NK-92 (cell line): ENCODE results near the gene SUMF2.
"Not testable (repeated sequence)": the region's sequence is repeated elsewhere in the genome, so short reads cannot be mapped to it uniquely, and the experiment has no call there.

Experiments
- DNase-seq: peaks from one replicate; lab custom pipeline; 2025; ENCODE audit not compliant: unreplicated experiment; lab: John Stamatoyannopoulos, UW

SUMF2 gene

GRCh38 chr7:56062382-56062781 is 1.7 kb upstream of the SUMF2 start:
- no peak for DNase-seq

DNA sequence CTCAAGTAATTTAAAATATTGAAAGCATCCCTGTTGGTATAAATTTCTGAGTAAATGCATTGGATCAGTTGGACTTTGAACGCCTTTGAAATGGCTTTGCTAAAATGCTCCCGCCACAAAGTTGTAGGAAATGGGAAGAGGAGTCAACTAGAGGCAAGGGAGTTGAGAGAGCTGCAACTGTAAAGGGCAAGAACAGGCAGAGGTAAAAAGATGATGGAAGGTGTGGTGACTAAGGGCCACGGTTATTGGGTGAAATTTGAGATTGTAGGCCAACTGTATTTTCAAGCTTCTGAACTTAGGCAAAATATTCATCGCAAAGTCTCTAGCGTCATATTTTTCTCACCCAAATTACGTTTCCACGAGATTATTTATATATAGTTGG is 595 bp upstream of the SUMF2 start:
- no peak for DNase-seq

- not testable (repeated sequence) for DNase-seq
Measured at GRCh38 chr7:56066376-56066775, 2.3 kb downstream of the SUMF2 start.

DNA sequence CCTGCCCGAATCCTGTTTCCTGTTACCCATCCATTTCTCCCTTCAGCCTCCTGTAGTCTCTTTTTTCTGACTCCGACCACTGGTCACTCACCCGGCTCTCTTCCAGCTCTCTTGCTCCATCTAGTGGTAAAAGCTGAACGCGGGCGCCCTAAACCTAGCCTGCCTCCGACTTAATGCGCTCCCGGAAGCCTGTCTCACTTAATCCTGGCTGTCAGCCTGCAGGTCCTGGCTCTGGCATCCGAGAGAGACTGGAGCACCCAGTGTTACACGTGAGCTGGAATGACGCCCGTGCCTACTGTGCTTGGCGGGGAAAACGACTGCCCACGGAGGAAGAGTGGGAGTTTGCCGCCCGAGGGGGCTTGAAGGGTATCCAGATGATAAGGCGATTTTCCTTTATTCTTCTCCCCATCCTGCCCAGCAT is 10.3 kb downstream of the SUMF2 start:
- no peak for DNase-seq

- DNase-seq, result no peak
Measured at GRCh38 chr7:56077681-56078080, 13.6 kb downstream of the SUMF2 start.

- DNase-seq, result no peak
Measured at GRCh38 chr7:56078196-56078595, 14.1 kb downstream of the SUMF2 start.

DNA sequence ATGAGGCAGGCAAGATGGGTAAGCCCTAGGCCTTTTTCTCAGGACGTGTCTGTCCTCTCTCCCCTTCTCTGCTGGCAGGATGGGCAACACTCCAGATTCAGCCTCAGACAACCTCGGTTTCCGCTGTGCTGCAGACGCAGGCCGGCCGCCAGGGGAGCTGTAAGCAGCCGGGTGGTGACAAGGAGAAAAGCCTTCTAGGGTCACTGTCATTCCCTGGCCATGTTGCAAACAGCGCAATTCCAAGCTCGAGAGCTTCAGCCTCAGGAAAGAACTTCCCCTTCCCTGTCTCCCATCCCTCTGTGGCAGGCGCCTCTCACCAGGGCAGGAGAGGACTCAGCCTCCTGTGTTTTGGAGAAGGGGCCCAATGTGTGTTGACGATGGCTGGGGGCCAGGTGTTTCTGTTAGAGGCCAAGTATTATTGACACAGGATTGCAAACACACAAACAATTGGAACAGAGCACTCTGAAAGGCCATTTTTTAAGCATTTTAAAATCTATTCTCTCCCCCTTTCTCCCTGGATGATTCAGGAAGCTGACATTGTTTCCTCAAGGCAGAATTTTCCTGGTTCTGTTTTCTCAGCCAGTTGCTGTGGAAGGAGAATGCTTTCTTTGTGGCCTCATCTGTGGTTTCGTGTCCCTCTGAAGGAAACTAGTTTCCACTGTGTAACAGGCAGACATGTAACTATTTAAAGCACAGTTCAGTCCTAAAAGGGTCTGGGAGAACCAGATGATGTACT is 15.5 kb downstream of the SUMF2 start:
- no peak for DNase-seq

- DNase-seq, result not testable (repeated sequence)
Measured at GRCh38 chr7:56080726-56081435, 16.8 kb downstream of the SUMF2 start.

DNA sequence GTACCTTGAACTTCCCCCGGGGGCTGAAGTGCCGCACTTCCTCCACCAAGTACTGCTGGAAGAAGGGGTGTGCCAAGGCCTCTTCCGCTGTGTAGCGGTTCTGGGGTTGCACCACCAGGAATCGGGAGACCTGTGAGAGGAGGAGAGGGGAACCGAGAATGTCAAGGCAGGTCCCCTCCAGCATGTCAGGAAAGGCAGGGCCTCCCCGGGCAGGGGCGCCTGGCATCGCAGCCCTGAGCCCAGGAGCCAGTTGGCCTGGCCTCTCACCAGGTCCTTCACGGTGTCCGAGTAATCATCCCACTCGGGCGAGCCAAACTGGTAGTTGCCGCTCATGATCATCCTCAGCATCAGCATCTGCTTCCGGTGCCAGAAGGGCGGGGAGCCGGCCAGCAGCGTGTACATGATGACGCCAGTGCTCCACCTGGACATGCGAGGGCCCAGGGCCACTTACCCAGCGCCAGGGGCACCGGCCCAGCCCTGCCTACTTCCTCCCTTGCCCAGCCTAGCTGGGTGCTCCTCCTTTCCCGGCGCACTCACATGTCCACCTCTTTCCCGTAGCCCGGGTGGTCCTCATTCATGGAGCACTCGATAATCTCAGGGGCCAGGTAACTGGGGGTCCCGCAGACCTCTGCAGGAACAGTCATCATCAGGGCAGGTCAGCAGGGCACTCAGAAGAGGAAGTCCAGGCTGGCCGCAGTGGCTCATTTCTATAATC is 17.7 kb downstream of the SUMF2 start:
- no peak for DNase-seq

GRCh38 chr7:56083150-56083785 is 19.2 kb downstream of the SUMF2 start:
- no peak for DNase-seq

GRCh38 chr7:56086761-56087160 is 22.7 kb downstream of the SUMF2 start:
- no peak for DNase-seq

- DNase-seq, result no peak
Measured at GRCh38 chr7:56087445-56087844, 23.4 kb downstream of the SUMF2 start.

DNA sequence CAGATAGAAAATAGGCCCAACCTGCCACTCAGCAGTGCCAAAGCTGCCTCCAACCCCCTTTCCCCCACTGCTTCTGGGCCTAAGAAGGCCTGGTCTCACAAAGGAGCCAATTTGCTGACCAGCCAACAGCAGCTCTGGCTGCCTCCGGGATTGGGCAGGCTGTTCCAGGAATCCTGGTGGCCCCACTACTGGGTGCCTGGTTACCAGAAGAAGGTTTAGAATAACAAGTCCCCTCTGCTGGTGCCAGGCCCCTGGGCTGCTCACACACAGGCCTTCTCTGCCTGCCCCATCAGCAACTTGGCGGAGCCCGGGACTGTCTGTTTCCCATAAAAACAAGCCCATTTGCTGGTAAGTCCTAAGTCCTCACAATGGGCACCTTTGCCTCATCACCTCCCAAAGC is 27.5 kb downstream of the SUMF2 start:
- no peak for DNase-seq

DNA sequence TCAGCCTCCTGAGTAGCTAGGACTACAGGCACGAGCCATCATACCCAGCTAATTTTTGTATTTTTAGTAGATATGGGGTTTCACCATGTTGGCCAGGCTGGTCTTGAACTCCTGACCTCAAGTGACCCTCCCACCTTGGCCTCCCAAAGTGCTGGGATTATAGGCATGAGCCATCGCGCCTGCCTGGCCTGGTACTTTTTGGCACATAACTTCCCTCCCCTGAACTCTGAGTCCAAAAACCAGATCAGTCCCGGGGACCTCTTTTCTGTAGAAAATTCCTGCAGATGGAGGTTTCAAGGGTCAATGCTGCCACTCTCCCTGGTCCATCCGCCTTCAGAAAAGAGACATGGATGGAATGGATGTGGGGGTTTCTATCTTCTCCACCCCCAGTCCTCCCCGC is 28.3 kb downstream of the SUMF2 start:
- DNase-seq, result not testable (repeated sequence)

- DNase-seq, result no peak
Measured at GRCh38 chr7:56092789-56093531, 28.9 kb downstream of the SUMF2 start, which contains the start of gene PHKG1. Gene PHKG1, minus strand, starts transcription at chr7:56092952. Its CDS starts 4,011 bp downstream, at chr7:56088941.

- DNase-seq, result no peak
Measured at GRCh38 chr7:56097700-56098099, 33.6 kb downstream of the SUMF2 start.

- DNase-seq, result not testable (repeated sequence)
Measured at GRCh38 chr7:56098187-56099008, 34.3 kb downstream of the SUMF2 start.

- DNase-seq, result no peak
Measured at GRCh38 chr7:56099653-56100052, 35.6 kb downstream of the SUMF2 start.

DNA sequence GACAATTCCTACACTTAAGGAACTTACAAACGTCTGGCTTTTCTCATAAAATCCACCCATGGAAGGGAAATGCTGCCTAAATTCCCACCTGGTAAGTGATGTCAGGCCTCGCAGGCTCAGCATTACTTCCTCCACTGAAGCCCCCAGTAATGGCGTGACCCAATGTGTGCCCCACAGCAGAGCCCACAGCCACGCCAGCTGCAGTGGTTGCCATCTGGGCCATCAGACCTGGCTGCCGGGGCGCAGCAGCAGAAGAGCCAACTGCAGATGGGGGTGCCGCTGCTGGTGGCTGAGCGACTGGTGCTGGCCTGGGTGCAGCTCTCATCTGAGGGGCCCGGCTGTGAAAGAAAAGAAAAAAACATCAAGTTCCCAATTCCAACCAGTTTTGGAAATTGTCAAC is 40.1 kb downstream of the SUMF2 start:
- not testable (repeated sequence) for DNase-seq

GRCh38 chr7:56105508-56105907 is 41.4 kb downstream of the SUMF2 start:
- no peak for DNase-seq
